ENCODE measurements around the gene STOX2. TPM values are rescaled to one million over a fixed set of nuclear protein-coding genes. Genes with fewer than 3 reads are reported as not detected.
A peak's percentile ranks its signal among the peaks of the same experiment; 100 is the strongest.

The STOX2 gene
- total and polyA plus RNA-seq, 12 donors = 1.1 to 12.9 (median 5.2) TPM

GRCh38 chr4:184064877-184065276 lies 159.8 kb downstream of the STOX2 start:
- 82 to 90% (median 88%) methylated on average over 5 of the region's 5 CpGs for WGBS, 4 donors
- H3K4me1 ChIP-seq (replicated peaks in 1 of 2) = peaks cover 5 to 9% of the 10 kb centered on the region in 2 donors
- no peak overlapping the region for H3K4me3 ChIP-seq
- no peaks in the 10 kb centered on the region for H3K36me3 ChIP-seq (replicated peaks in 1 of 2)
- no peak for TF ChIP-seq POLR2A (IDR thresholded peaks at IDR 0.05)
- TF ChIP-seq, protein P1, sequence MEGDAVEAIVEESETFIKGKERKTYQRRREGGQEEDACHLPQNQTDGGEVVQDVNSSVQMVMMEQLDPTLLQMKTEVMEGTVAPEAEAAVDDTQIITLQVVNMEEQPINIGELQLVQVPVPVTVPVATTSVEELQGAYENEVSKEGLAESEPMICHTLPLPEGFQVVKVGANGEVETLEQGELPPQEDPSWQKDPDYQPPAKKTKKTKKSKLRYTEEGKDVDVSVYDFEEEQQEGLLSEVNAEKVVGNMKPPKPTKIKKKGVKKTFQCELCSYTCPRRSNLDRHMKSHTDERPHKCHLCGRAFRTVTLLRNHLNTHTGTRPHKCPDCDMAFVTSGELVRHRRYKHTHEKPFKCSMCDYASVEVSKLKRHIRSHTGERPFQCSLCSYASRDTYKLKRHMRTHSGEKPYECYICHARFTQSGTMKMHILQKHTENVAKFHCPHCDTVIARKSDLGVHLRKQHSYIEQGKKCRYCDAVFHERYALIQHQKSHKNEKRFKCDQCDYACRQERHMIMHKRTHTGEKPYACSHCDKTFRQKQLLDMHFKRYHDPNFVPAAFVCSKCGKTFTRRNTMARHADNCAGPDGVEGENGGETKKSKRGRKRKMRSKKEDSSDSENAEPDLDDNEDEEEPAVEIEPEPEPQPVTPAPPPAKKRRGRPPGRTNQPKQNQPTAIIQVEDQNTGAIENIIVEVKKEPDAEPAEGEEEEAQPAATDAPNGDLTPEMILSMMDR (IDR thresholded peaks at IDR 0.05) = no peak
- no peaks in the 10 kb centered on the region for H3K27me3 ChIP-seq
- DNase-seq = no peak
- intact Hi-C loops (cut with DNase I) = no loop called here
- no peaks in the 10 kb centered on the region for H3K9me3 ChIP-seq (replicated peaks in 1 of 3)
- no peak overlapping the region for H3K27ac ChIP-seq

GRCh38 chr4:184066584-184067300 lies 161.6 kb downstream of the STOX2 start:
- Histone ChIP-seq H3K4me3 (no peak overlapping the region), H3K36me3 (replicated peaks in 1 of 2) (no peaks in the 10 kb centered on the region), H3K9me3 (replicated peaks in 1 of 3) (no peaks in the 10 kb centered on the region), H3K4me1 (replicated peaks in 1 of 2) (peaks cover 5 to 9% of the 10 kb centered on the region in 2 donors), H3K27ac (peak overlapping the region in 4 of 5 donors; percentile 38 to 52 (median 50)), H3K27me3 (no peaks in the 10 kb centered on the region)
- intact Hi-C loops (cut with DNase I) = no loop called here
- 28 to 44% (median 35%) methylated on average over 9 of the region's 9 CpGs for WGBS, 4 donors
- no peak for TF ChIP-seq POLR2A (IDR thresholded peaks at IDR 0.05)
- TF ChIP-seq, protein P1 (IDR thresholded peaks at IDR 0.05) = no peak
- DNase-seq = peak in 4 of 7 donors; percentile 18 to 47 (median 24)

DNA sequence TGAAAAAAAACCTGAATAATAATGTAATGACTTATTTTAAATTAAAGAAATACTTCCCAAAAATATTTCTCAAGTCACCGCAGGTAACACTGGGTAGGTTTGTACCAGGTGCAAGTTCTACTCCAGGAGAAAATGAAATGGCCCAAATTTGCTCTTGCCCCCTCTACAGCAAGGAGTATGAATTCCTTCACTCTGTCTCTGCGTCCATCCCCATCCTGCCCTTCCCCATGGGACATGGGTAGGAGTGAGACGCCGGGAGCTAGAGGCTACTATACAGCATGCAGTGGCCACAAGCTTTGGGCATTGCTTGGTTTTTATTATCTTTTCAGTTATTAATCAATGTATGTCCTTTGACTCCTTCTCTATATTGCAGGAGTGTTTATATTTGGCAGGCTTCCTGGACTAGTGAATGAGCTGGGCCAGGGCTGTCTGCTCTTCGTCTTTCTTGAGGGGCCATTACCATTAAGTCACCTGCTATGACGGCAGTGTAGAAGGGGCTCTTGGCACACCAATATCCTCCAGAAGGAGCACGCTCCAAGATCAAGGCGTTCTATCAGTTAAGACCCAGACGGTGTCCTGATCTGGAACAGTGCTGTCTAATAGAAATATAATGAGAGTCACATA lies 162.9 kb downstream of the STOX2 start:
- DNase-seq = no peak
- H3K9me3 ChIP-seq (replicated peaks in 1 of 3) = no peaks in the 10 kb centered on the region
- 70 to 82% (median 78%) methylated on average over 9 of the region's 9 CpGs for WGBS, 4 donors
- peaks cover 5 to 9% of the 10 kb centered on the region in 2 donors for H3K4me1 ChIP-seq (replicated peaks in 1 of 2)
- TF ChIP-seq, protein P1 (IDR thresholded peaks at IDR 0.05) = no peak
- no peak for TF ChIP-seq POLR2A (IDR thresholded peaks at IDR 0.05)
- H3K27me3 ChIP-seq = no peaks in the 10 kb centered on the region
- intact Hi-C loops (cut with DNase I) = no loop called here
- H3K27ac ChIP-seq = no peak overlapping the region
- no peaks in the 10 kb centered on the region for H3K36me3 ChIP-seq (replicated peaks in 1 of 2)
- H3K4me3 ChIP-seq = no peak overlapping the region

Other genes starting within 250 kb of the STOX2 start
- 100 to 1,000 TPM in 2 of 9 donors, 10 to 100 TPM in 7; 39.4 to 157 (median 59.9) TPM for gene RWDD4, start 246.1 kb upstream of the STOX2 start, total RNA-seq
- gene RWDD4, start 246.1 kb upstream of the STOX2 start, polyA plus RNA-seq = 10 to 100 TPM; 27.0 to 57.6 (median 27.1) TPM
- gene TRAPPC11, start 246.0 kb upstream of the STOX2 start, total RNA-seq = 100 to 1,000 TPM in 1 of 9 donors, 10 to 100 TPM in 8; 34.9 to 116 (median 55.7) TPM
- 10 to 100 TPM; 20.5 to 43.4 (median 21.7) TPM for gene TRAPPC11, start 246.0 kb upstream of the STOX2 start, polyA plus RNA-seq